Measurements from ENCODE around the gene WDFY3. TPM values are rescaled to one million over a fixed set of nuclear protein-coding genes. Genes with fewer than 3 reads are reported as not detected.

The WDFY3 gene
- total RNA-seq, 1 experiment from 2014 or later: 39.9 TPM

- no peak for TF ChIP-seq SP1 (IDR thresholded peaks at IDR 0.05; ENCODE audit: low read depth)
- TF ChIP-seq CTCF (IDR thresholded peaks at IDR 0.05 in 2 of 3, conservative IDR thresholded peaks at IDR 0.05 in 1 of 3; ENCODE audit: borderline replicate concordance in 1 of 3, insufficient read depth in 1 of 3, low read depth in 2 of 3, low read length in 2 of 3): no peak
These were observed 287.3 kb downstream of the WDFY3 start (continued) for GRCh38 chr4:84678976-84679744.

GRCh38 chr4:84677995-84678394, 288.5 kb downstream of the WDFY3 start:
- CTCF ChIA-PET: no interaction called here

More at GRCh38 chr4:84677995-84678394, 288.5 kb downstream of the WDFY3 start:
- TF ChIP-seq EZH2 (IDR thresholded peaks at IDR 0.05) (no peak), ZFX (IDR thresholded peaks at IDR 0.05) (no peak), SIN3A (IDR thresholded peaks at IDR 0.05; ENCODE audit: low read depth) (no peak), REST (IDR thresholded peaks at IDR 0.05; ENCODE audit: low read depth) (no peak), CEBPB (IDR thresholded peaks at IDR 0.05; ENCODE audit: low read depth) (no peak), EZH2phosphoT487 (IDR thresholded peaks at IDR 0.05; ENCODE audit: borderline replicate concordance) (no peak), SRF (IDR thresholded peaks at IDR 0.05; ENCODE audit: low read depth) (no peak), TCF7L2 (IDR thresholded peaks at IDR 0.05; ENCODE audit: borderline replicate concordance, extremely low read depth, insufficient read depth, insufficient read length) (no peak), RAD21 (IDR thresholded peaks at IDR 0.05; ENCODE audit: low read depth) (no peak), CTCF (IDR thresholded peaks at IDR 0.05 in 2 of 3, conservative IDR thresholded peaks at IDR 0.05 in 1 of 3; ENCODE audit: borderline replicate concordance in 1 of 3, insufficient read depth in 1 of 3, low read depth in 2 of 3, low read length in 2 of 3) (no peak)
- DNase-seq (ENCODE audit: low read depth, low spot score) (no peak), ATAC-seq (no peak)
- Histone ChIP-seq H2AFZ (ENCODE audit: low read depth, low read length, poor library complexity, severe bottlenecking) (no peak overlapping the region), H3K4me2 (ENCODE audit: low read length) (no peak overlapping the region), H4K20me1 (ENCODE audit: insufficient read depth) (no peaks in the 10 kb centered on the region; the same call in 1 of the 2 replicates), H3K9me2 (ENCODE audit: insufficient read depth) (no peaks in the 10 kb centered on the region), H3K36me3 (ENCODE audit: control insufficient read depth in 1 of 2, insufficient read depth in 2 of 2, low read length in 2 of 2) (0 out of 4 replicates have a peak, but pooled peaks cover 0 to 4% of the 10 kb centered on the region in 2 experiments), H3K9ac (ENCODE audit: low read length) (no peak overlapping the region), H3K27me3 (ENCODE audit: insufficient read depth, low read length) (no peaks in the 10 kb centered on the region), H3K9me3 (ENCODE audit: control insufficient read depth in 1 of 2, insufficient read depth in 1 of 2, low read depth in 1 of 2, low read length in 2 of 2) (no peaks in the 10 kb centered on the region), H3K27ac (ENCODE audit: low read depth, low read length) (no peak overlapping the region), H3K79me2 (ENCODE audit: insufficient read depth, low read length) (no peaks in the 10 kb centered on the region), H3K4me3 (replicated peaks in 1 of 2; ENCODE audit: low read depth in 1 of 2, low read length in 2 of 2) (no peak overlapping the region), H3K4me1 (ENCODE audit: control insufficient read depth in 1 of 2, insufficient read depth in 2 of 2, low read length in 2 of 2) (peaks cover 34 to 42% of the 10 kb centered on the region in 2 experiments)
- BruUV-seq (replicated peaks): no TSS peak
- ChIA-PET POLR2A (no interaction called here), RAD21 (ENCODE audit: low non-redundant PET in 1 of 2, low total read pairs in 2 of 2, uncharacterized antibody in 2 of 2, unreplicated experiment in 2 of 2) (no interaction called here)
- intact Hi-C loops (cut with micrococcal nuclease): no loop called here

Data from HCT116 (cell line).